ENCODE measurements around the gene SIRPA. TPM values are rescaled to one million over a fixed set of nuclear protein-coding genes. Genes with fewer than 3 reads are reported as not detected.

SIRPA gene
- total and polyA plus RNA-seq, 10 of the 15 experiments (the other 5 are each of a cell fraction or from before 2014, with no cell fraction given): 1.7 to 13.2 (median 5.0) TPM

GRCh38 chr20:1876217-1876921 lies 18.8 kb upstream of the SIRPA start (continued):
- no peak for TF ChIP-seq CREB1 (IDR thresholded peaks at IDR 0.05; ENCODE audit: low read depth)

DNA sequence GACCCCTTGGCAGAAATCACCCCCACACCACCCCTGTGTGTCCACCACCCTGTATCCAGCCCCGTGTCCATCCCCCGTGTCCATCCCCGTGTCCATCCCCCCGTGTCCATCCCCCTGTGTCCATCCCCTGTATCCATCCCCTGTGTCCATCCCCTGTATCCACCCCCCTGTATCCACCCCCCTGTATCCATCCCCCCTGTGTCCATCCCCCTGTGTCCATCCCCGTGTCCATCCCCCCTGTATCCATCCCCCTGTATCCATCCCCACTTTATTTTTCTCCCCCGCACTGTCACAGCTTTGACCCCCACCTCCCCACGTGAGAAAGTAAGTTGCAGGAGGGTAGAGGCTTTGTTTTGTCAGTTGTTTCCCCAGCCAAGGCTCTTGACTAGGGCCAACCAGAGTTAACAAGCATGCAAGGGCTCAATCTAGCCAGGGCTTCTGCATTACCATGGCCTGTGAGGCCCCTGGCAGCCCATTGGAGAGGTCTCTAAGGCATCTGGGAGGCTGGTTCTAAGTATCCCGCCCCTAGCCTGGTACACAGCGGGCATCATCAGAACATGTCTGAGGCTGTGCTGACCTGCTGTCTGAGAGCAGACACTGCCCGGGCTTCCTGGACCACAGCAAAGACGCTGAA lies 18.1 kb upstream of the SIRPA start:
- TF ChIP-seq RUNX3 (IDR thresholded peaks at IDR 0.05; ENCODE audit: low read length): no peak
- no peak for TF ChIP-seq KDM1A (IDR thresholded peaks at IDR 0.05; ENCODE audit: borderline replicate concordance)
- TF ChIP-seq BCL11A (IDR thresholded peaks at IDR 0.05; ENCODE audit: low read depth, low read length): no peak
- TF ChIP-seq TCF3 (IDR thresholded peaks at IDR 0.05; ENCODE audit: borderline replicate concordance, insufficient read depth, low read depth, low read length): no peak
- no peak for TF ChIP-seq NBN (IDR thresholded peaks at IDR 0.05)
- WGBS (ENCODE audit: insufficient coverage, insufficient replicate concordance, low lambda C conversion rate, missing lambda C conversion rate): 45% methylated on average over 10 of the region's 11 CpGs
- no peaks in the 10 kb centered on the region for H3K27me3 ChIP-seq (replicated peaks in 1 of 2; ENCODE audit: control insufficient read depth in 2 of 2, insufficient read depth in 2 of 2, low read length in 1 of 2)
- no peaks in the 10 kb centered on the region for H3K36me3 ChIP-seq (ENCODE audit: control insufficient read depth in 2 of 2, insufficient read depth in 2 of 2, low read length in 1 of 2)
- no peaks in the 10 kb centered on the region for H3K79me2 ChIP-seq (ENCODE audit: control insufficient read depth, insufficient read depth, low read length)
- H4K20me1 ChIP-seq (ENCODE audit: control insufficient read depth, insufficient read depth): no peaks in the 10 kb centered on the region
- ChIA-PET POLR2A (no interaction called here), CTCF (no interaction called here), RAD21 (ENCODE audit: unreplicated experiment) (no interaction called here), SMC1A (ENCODE audit: uncharacterized antibody, unreplicated experiment) (interaction anchor here (0.7 to 1.6 kb wide), 2 partner anchors 11 to 680 kb away, joined by 3 read pairs; no protein-coding TSS in a partner anchor)
- DNase-seq (ENCODE audit: low read depth, low spot score) (no peak), FAIRE-seq (peak; percentile 88), ATAC-seq (no peak)
- no peak overlapping the region for H3K27ac ChIP-seq (ENCODE audit: control insufficient read depth, insufficient read depth)
- no peak overlapping the region for H2AFZ ChIP-seq (ENCODE audit: control insufficient read depth, low read depth, low read length)
- H3K4me2 ChIP-seq (ENCODE audit: control insufficient read depth, insufficient read depth): no peak overlapping the region
- H3K9ac ChIP-seq (ENCODE audit: control insufficient read depth, insufficient read depth, low read length): no peak overlapping the region
- in situ Hi-C loops (cut with MboI): no loop called here
- no peaks in the 10 kb centered on the region for H3K9me3 ChIP-seq (replicated peaks; ENCODE audit: control insufficient read depth, insufficient read depth, low read length)
- no peak overlapping the region for H3K4me3 ChIP-seq
- H3K4me1 ChIP-seq (ENCODE audit: control insufficient read depth, insufficient read depth, low read length): no peaks in the 10 kb centered on the region; the same call in 1 of the 2 replicates
- intact Hi-C loops (cut with micrococcal nuclease; ENCODE audit: unreplicated experiment): no loop called here
- BruUV-seq (replicated peaks): no TSS peak

All from GM12878 (cell line).